ENCODE measurements around the gene C1QTNF8.

The C1QTNF8 gene

DNA sequence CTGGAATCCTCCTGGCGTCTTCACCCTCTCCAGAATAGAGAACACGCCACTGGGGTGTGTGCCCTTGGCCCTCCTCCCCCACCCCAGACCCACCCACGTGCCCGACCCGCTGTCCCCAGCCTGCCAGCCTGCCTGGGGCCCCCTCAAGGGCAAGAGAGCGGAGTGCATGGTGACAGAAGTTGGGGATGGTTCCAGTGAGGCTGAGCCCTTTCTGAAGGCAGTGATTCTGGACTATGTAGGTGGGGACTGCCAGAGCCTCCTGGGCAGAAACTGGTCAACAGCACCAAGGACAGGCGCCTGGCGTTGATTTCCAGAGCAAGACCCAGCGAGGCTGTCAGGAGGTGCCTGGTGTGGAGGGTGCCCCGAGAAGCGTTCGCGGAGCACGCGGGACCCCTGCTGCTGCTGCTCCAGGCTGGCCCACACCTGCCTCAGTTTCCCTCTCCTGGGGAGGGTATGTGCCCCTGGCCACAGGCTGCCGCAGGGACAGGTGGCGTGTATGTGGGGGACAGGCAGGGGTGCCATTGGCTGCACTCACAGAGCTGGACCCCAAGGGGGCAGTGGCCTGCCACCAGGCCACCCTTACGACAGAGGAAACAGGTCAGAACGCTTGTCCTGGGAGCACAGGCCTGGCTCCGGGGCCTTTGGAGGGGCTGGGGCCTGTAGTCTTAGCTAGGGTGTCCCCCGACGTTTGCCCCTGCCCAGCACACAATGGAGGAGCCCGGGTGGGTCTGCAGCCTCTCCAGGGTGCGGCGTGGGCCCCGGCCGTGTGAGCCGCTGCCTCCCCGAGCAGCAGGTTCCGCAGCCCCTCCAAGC, 22.3 kb downstream of the C1QTNF8 start:
- DNase-seq, result no peak

DNA sequence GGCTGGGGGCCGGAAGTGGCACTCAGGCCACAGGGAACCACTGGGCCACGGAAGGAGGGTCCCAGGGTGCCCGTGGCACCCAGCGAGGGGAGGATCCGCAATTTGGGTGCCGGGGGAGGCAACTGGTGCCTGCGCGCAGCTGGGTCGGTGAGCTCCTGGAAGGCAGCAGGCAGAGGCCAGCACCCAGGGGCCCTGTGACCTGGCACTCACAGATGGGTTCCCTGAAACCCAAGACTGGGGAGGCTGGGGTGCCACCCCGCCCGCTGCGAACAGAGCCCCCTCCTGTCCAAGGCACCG, 22.8 kb downstream of the C1QTNF8 start:
- no peak for DNase-seq

DNA sequence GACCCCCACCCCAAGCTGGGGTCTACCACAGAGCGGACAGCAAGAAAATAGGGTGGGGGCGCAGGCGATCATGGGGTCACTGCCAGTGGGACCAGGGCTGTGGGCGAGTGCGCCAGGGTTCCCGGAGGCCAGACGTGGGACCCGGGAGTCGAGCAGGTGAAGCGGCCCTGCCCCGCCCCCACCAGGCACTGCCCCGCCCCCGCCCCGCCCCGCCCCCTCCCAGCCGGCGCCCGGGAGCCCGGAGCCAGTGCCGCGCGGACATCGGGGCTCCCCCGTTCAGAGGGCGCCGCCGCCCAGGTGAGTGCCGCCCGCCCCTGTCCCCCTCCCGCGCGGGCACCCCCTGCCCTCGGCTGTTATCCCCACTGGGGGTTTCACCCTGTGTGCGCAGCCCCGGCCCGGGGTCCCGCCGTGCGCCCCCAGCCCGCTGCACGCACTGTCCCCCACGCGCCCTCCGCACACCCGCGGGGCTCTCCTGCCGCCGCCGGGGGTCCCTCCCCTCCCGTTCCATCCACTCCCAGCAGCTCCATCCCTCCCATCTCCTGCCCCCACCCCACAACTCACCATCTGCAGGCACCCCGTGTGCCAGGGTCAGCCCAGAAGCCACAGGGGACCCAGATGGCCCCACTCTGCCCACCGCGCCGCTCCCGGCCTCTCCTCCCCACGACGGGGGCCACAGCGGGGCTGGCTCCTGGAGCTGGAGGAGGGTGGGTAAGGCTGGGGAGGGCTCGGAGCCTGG, 23.4 kb downstream of the C1QTNF8 start, which contains the start of gene SSTR5:
Gene SSTR5, plus strand, starts transcription at position 222 of the 736 bp plus-strand sequence. CDS start 6,122 bp downstream, outside the sequence.
- DNase-seq, result no peak

DNA sequence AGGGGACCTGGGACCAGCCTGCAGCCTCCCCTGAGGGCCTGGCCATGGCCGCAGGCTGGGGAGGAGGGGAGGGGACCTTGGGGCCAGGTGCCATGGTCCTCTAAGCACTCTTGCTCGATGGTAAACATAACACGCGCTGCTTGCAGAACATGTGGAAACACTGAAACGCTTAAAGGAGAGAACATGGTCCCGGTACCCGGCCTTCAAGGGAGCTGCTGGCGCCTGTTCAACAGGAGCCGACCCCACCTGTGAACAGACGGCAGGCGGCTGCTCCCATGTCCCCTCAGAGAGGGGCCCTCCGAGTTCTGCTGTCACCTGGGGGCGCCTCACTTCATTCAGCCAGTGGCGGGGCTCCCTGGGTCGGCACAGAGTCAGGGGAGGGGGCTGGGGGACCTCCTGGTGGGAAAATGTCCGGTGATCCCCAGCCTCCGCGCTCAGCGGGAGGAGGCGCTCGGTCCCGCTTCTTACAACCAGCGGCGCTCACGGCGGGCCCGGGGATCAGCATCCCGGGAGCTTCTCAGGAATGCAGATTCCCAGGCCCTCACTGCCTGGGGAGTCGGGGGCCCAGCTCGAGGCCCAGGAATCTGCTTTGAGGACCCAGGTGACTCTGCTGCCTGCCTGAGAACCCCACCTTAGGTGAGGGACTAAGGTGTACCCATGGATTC, 24.4 kb downstream of the C1QTNF8 start:
- DNase-seq, result peak; percentile 23

DNA sequence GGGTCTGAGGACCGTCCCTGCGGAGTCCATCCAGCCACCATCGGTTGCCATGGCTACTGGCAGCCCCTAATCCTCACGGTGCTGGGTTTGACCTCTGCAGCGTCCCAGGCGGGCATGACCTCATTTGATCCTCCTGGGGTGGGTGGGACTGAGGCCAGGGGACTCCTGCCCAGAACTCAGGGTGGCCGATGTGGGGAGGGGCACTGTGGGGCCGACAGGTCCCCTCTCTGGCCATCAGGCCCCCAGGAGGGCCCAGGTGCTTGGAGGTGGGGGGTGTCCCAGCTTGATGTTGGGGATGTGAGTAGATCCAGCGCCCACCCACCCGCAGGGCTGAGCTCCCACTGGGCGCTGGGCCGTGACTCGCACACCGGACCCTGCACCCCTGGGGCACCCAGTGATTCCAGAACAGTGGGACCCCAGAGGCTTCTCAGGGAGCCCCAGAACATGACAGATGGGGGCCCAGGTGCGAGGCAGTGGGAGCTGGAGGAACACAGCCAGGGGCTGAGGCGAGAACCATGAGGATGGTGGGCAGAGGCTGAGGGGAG, 25.1 kb downstream of the C1QTNF8 start:
- no peak for DNase-seq

DNA sequence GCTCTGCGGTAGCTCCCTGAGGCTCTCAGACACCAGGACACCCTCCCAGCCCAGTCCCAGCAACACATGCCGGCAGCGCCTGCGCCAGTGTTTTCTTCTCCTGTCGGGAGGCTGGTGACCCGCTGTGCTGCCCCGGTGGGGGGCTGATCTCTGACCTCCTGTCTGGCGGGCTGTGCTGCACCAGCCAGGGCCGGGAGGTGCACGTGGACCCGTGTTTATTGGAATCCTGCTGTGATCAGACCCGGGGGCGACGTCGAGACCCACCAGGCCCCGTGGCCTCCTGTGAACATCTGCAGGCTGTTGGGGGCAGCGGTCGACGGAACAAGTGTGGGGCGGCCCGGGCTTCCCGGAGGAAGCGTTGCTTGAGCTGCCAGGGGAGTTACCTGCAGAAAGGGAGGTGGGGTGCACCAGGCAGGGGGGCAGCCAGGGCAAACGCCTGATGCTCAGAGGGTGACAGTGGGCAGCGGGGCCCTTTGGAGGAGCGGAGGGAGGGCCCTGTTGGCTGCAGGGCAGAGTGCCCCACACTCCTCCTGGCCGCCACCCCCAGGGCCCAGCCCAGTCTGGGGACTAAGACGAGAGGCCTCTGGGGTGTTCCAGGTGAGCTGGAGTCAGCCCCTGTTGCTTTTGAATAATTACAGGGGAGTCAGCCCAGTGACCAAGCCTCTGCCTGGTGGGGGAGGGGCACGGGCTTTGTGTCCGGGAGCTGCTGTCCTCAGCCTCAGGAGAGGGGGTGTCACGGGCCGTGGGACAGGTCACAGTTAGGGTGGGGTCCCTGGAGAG, 25.8 kb downstream of the C1QTNF8 start:
- DNase-seq, result no peak

DNA sequence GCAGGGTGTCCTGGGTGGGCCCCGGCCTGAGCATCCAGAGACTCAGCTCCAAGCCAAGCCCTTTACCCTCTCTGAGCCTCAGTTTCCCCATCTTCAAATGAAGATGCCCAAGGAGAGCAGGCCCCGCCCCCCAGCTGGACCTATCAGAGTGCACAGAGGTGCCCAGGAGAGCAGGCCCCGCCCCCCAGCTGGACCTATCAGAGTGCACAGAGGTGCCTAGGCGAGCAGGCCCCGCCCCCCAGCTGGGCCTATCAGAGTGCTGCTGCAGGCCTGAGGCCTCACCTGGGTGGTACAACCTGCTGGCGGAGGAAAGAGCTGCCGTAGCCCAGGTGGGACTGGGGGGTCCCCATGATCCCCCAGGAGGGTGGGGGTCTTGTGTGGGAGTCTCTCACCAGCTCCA, 26.9 kb downstream of the C1QTNF8 start:
- DNase-seq, result peak; percentile 57

DNA sequence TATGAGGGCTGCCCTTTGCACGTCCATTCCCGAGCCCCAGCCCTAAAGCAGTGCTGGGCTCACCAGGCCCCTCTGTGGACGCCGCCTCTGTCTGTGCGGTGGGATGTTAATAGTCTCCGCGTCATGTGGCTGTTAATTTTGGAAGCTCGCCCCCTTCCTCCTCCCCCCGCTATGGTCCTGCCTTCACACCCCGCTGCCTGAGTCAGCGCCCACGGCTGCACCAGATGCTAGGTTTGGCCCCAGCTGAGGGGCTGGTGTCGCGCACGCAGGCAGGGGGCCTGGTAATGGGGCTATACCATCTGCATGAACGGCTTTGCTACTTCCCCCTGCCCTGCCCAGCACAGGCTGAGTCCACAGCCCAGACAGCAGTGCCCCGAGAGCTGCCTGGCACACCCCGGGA, 27.6 kb downstream of the C1QTNF8 start:
- DNase-seq, result no peak

DNA sequence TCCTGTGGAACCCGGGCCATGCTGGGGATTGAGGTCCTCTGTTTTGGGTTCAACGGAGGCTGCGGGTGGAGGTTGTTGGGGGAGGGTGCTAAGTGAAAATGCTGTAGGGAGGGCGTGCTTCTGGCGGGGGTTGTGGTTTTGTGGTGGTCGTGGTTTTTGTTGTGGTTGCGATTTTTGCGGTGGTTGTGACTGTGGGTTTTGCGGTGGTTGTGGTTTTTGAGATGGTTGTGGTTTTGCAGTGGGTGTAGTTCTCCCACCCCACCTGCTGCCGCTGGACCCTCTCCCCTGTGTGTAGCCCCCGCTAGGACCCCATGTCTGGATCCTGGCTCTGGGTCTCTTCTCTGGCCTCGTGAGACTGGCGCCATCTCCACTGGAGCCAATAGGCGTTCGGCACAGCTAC, 28.4 kb downstream of the C1QTNF8 start:
- no peak for DNase-seq

DNA sequence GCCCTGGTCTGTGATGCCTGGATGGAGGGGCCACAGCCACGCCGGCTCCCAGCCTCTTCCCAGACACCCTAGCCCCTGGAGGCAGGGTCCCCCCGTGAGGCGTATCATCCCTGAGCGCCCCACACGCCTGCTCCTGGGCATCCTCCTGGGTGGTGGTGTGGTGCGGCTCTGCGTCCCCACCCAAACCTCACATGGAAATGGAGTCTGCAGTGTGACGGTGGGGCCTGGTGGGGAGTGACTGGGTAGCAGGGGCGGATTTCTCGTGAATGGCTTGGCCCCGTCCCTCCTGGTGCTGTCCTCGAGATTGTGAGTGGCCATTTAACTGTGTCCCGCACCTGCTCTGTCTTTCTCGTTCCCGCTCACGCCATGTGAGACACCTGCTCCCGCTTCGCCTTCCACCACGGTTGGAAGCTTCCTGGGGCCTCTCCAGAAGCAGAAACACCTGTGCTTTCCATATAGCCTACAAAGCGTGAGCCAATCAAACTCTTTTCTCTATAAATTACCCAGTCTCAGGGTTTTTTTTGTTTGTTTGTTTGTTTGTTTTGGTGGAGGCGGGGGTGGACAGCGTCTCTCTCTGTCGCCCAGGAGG, 29.4 kb downstream of the C1QTNF8 start:
- DNase-seq, result peak; percentile 72

DNA sequence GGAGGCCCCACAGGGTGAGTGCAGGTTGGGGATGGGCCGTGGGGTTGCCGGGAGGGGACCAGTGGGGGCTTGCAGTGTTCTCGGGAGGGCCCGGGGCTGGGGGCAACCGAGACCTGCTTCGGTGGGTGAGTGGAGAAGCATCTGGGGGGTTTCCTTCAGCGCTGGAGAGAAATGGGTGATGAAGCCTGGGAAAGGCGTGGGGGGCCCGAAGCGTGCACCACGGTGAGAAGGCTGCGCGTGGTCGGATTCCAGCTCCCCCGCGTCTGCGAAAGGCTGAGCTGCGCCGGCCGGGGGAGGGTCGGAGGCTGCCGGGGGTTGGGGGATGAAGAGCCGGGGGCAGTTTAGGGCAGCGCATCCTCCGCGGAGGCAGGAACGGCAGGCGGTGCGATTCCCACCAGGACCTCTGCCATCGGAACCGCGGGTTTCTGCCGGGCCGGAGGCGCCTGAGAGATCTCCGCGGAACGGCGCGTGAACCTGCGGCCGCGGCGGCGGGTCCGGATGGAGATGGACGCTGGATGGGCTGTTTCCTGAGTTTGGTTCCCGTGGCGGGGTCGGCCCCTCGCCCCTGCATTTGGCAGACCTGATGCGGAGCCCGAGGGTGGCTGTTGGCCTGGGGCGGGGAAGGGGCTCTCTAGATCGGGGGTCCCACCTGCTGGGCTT, 30.4 kb downstream of the C1QTNF8 start:
- DNase-seq, result no peak

DNA sequence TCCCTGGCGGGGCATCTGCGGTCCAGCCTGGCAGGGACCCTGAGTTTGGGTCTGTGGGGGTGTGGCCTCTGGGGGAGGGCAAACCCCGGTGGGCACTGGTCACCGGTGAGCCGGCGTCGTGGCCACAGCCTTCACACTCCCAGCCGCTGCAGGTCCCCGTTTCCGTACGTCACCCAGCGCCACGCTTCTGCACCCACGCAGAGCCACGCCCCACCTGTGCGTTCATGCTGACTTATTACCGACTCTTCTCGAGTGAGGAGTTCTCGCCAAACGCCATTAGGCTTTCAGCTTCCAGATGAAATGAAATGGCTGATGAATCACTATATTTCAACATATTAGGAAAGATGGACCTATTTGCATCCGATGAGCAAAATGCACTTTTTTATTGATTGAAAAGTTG, 32.3 kb downstream of the C1QTNF8 start:
- no peak for DNase-seq

DNA sequence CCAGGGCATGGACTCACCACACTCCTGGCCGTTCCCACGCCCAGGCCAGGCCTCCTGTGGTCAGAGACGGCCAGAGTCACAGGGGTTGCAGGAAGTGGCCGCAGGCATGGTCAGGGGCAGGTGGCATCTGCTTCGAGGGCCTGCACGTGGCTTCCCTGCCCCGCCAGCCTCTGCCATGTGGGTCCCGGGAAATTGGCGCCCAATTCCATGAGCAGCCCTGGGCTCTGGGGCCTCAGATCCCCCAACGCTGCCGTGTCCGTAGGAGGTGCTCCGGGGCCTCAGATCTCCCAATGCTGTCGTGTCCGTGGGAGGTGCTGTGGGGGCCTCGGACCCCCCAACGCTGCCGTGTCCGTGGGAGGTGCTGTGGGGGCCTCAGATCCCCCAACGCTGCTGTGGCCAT, 33.1 kb downstream of the C1QTNF8 start:
- DNase-seq, result no peak

DNA sequence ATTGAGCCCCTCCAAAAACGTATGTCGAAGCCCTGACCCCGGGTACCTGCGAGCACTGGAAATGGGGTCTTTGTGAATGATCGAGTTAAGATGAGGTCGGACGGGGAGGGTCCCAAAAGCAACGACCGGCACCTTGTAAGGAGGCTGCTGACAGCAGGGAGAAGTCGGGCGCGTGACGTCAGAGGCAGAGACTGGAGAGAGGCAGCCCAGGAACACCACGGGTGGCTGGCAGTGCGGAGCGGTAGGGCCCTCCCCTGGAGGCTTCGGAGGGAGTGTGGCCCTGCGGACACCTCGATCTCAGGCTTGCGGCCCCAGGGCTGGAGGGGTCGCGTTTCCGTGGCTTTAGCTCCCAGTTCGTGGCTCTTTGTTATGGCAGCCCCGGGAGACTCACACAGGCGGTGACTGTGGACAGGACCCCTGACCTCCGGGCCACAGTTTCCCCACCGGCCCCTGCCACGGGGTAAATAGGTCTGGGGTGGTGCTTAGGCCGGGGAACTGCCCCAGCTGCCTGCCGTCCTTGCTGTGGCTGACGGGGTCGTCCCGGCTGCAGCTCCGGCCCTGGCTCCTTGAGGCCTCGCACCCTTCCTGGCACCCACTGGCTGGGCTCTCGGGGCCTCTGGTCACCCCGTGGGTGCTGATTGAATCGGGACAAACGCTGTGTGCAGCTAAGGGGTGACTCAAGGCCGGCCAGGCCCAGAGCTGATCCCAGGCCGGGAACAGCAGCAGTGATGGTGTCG, 34.1 kb downstream of the C1QTNF8 start:
- DNase-seq, result no peak

DNA sequence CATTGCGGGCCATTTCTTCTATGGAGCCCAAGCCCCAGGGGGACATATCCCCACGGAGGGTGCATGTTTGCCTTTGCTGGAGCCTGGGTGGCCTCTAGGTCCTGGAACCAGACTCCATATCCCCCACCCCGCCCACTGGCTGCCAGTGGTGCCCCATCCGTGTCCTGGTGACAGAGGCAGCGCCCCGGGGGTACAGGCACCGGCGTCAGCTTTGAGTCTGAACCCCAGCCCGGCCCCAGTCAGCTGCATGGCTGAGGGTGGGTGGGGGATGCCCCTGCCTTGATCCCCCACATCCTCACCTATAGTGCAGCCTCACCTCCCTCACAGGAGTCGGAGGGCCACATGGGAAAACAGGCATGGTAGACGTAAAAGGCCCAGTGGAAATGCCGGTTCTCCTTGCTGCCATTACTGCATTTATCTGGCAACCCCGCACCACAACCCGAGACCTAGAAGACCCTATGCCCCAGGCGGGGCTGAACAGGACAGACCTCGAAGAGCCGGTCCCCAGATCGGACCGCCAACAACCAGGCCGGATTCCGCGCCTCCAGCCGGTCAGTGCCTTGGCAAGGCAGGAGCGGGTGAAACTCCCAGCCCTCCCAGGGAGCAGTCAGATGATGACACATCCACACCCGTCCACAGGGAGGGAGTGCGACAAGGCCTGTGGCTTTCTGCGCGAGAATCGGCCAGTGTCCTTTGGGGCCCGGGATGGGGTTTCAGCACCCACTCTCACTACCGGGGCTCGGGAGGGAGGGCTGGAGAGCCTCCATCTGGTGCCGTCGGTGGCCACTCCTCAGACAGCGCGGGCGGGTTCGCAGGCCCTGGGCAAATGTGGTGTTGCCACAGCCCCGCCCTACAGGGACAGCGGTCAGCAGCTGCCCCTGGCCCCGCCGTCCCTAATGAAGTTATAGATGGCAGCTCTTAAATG, 35.4 kb downstream of the C1QTNF8 start:
- no peak for DNase-seq

DNA sequence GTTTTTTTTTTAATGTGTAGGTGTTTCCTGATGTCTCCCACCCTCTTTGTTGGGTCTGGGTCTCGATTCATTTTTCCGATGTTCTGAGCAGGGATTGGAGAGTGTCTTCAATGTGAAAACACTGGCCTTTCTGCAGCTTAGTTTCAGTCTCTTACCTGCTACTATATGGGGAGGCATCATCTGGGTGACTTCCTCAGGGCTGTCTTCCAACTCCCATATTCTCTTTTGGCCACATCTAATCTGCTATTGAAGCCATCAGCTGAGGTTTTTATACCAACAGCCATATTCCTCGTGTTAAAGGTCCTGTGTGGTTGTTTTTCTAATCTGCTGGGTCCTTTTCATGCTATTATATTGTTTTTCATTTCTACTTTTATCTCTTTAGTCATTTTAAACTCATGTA, 36.7 kb downstream of the C1QTNF8 start:
- no peak for DNase-seq

DNA sequence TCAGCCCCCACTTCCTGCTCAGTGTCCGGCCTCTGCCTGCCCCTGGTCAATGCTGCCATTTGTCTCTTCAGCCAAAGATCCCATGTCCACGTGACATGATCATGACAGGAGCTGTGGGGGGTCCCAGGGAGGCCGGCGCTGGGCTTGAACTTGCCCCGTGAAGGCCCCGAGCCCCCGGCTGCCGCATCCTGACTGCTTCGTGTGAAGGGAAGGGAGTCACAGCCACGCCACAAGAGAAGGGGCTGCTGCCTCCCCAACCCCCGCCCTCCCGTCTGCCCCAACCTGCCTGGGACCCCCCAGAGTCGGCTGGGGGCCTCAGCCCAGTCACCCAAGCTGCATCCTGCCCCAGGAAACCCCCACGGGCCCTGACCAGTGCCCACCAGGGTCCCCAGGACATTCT, 37.8 kb downstream of the C1QTNF8 start:
- no peak for DNase-seq

DNA sequence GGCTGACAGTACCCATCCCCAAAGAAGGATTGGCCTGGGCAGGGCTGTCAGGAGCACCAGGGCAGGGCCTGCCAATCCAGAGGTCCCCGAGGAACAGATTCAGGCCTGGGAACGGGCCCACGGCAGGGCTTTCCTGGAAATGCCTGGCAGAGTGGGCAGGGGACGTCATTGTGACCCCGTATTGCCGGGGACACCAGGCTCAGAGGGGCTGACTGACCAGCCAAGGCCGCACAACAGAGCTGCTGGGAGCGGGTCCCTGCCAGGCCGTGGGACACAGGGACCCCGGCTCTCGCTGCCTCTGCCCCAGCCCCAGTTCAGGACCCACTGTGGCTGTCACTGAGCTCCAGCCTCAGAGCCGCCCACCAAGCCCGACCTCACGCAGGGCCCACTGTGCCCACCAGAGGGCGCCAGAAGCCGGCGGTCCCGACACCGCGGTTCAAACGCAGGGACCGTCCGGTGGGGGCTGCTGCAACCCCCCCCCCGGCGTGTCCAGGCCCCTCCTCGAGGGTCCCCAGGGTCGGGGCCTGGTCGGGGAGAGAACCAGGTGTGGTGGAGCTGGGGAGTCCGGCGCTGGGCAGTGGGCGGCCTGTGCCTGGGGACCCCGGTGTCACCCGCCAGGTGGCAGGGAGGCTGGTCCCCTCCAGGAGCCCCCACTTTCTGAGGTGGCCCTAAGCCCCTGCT, 38.7 kb downstream of the C1QTNF8 start:
- no peak for DNase-seq

DNA sequence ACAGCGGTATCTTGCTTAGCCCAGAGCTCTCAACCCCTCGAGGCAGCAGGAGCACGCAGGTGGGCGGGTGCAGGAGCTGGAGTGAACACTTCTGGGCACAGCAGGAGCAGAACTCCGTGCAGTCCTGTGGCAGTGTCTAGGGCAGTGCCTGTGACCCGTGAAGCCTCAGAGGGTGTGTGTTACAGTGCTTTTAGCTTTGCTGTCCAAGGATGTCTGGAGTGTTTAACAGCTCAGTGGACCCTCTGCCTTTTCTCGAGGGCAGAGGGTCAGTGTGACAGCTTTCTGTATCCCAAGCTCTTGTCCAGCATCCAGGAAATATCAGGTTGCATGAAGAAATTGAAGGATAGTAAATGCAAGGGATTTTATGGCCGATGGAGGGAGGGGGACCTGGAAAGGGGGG, 39.8 kb downstream of the C1QTNF8 start:
- DNase-seq, result no peak

DNA sequence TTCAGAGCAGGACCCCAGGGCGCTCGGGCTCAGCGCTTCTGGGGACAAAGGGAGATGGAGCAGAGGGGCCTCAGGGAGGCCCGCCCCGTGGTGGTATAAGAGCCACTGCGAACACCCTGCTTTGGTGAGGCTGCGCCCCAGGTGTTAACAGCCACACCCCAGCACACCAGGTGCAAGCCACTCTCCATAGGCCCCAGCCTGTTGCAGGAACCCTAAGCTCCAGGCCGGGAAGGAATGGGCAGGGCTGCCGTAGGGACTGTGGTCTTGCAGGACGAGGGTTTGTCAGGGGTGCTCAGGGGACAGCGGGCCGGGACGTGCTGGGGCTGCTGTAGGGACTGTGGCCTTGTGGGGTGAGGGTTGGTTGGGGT, 40.5 kb downstream of the C1QTNF8 start:
- DNase-seq, result peak; percentile 17

All from DMS153 (cell line).